B cell (primary cell): ENCODE data around the gene HEG1. TPM values are rescaled to one million over a fixed set of nuclear protein-coding genes. Genes with fewer than 3 reads are reported as not detected.

Experiments used
- ATAC-seq: fragments of 200-7000 bp; cut with Tn5 transposase; one replicate; pipeline ENCODE4 v1.10.0; 2021; ENCODE audit warnings: low read depth, mild to moderate bottlenecking, moderate number of reproducible peaks, moderate library complexity
- CTCF ChIA-PET: fragments of 350-600 bp; sonication (Branson Sonifier 250); formaldehyde crosslinking; loops from one replicate; lab custom pipeline; 2021; ENCODE audit warnings: antibody characterized with exemption, inconsistent platforms; lab: Charles Lee
- POLR2A ChIA-PET: fragments of 350-600 bp; sonication (Branson Sonifier 250); formaldehyde crosslinking; loops from one replicate; lab custom pipeline; 2021; ENCODE audit warnings: antibody characterized with exemption; lab: Charles Lee
- DNase-seq: peaks from one replicate; pipeline ENCODE4 v3.0.0; 2013
- H2AFZ ChIP-seq: 2 replicates; pipeline ENCODE4 v1.6.1; 2012; ENCODE audit warnings: mild to moderate bottlenecking, low read depth, low read length; ENCODE audit not compliant: insufficient read depth, poor library complexity, severe bottlenecking
- H3K27ac ChIP-seq, 2 donors: 1 replicate in 1 of 2; 2 replicates in 1 of 2; pipeline ENCODE4 v1.5.1; 2012 to 2013; ENCODE audit warnings: low read length in 2 of 2, mild to moderate bottlenecking in 2 of 2, moderate library complexity in 1 of 2
- H3K27me3 ChIP-seq, 4 experiments: fragments of 200-600 bp in 1 of 4; sonication (generic) in 1 of 4; replicated peaks in 1 of 4; 1 replicate in 2 of 4; 2 replicates in 2 of 4; pipeline versions ENCODE4 v1.6.1 to v1.7.0; 2013 to 2016; ENCODE audit warnings: low read length in 3 of 4, mild to moderate bottlenecking in 2 of 4, mixed read lengths in 1 of 4, moderate library complexity in 1 of 4; ENCODE audit not compliant: insufficient read depth in 4 of 4, control insufficient read depth in 3 of 4; ENCODE audit errors: control extremely low read depth in 1 of 4
- H3K36me3 ChIP-seq, 2 experiments: replicated peaks in 1 of 2; 1 replicate in 1 of 2; 2 replicates in 1 of 2; pipeline versions ENCODE4 v1.6.1 to v1.7.1; 2013; ENCODE audit warnings: low read length in 1 of 2; ENCODE audit not compliant: insufficient read depth in 2 of 2, control insufficient read depth in 1 of 2; ENCODE audit errors: control extremely low read depth in 1 of 2, extremely low read depth in 1 of 2
- H3K4me1 ChIP-seq, 2 donors: fragments of 200-600 bp in 1 of 2; sonication (generic) in 1 of 2; 1 replicate in 1 of 2; 2 replicates in 1 of 2; pipeline versions ENCODE4 v1.5.1 to v1.6.1; 2013 to 2017; ENCODE audit warnings: low read length in 2 of 2; ENCODE audit not compliant: control insufficient read depth in 2 of 2, insufficient read depth in 2 of 2
- H3K4me2 ChIP-seq: replicated peaks from 2 replicates; pipeline ENCODE3; 2012; ENCODE audit warnings: mild to moderate bottlenecking, low read depth, low read length; ENCODE audit not compliant: poor library complexity, severe bottlenecking
- H3K4me3 ChIP-seq, 5 experiments: fragments of 200-600 bp in 1 of 5; sonication (generic) in 1 of 5; 1 replicate in 3 of 5; 2 replicates in 2 of 5; pipeline versions ENCODE4 v1.5.1 to v1.7.0; 2011 to 2016; ENCODE audit warnings: low read length in 4 of 5, mild to moderate bottlenecking in 4 of 5, low read depth in 2 of 5, control low read depth in 1 of 5, moderate library complexity in 1 of 5; ENCODE audit not compliant: insufficient read depth in 1 of 5; ENCODE audit errors: control extremely low read depth in 1 of 5, extremely low read depth in 1 of 5
- H3K79me2 ChIP-seq: fragments of 200-600 bp; sonication (generic); one replicate; pipeline ENCODE4 v1.6.0; 2016; ENCODE audit warnings: low read length; ENCODE audit not compliant: control insufficient read depth, insufficient read depth
- H3K9ac ChIP-seq: fragments of 200-600 bp; sonication (generic); 2 replicates; pipeline ENCODE4 v1.6.1; 2017; ENCODE audit warnings: mild to moderate bottlenecking, low read length, moderate library complexity
- H3K9me3 ChIP-seq, 3 donors: one replicate each; pipeline versions ENCODE4 v1.6.1 to v1.7.1; 2013; ENCODE audit warnings: low read length in 2 of 3; ENCODE audit not compliant: control insufficient read depth in 2 of 3, insufficient read depth in 1 of 3; ENCODE audit errors: control extremely low read depth in 1 of 3
- H4K20me1 ChIP-seq: 2 replicates; pipeline ENCODE4 v1.6.0; 2012; ENCODE audit warnings: mild to moderate bottlenecking, low read length; ENCODE audit not compliant: insufficient read depth, control insufficient read depth, poor library complexity, severe bottlenecking
- H3K27ac Mint-ChIP-seq: one replicate; pipeline ENCODE4 v1.8.0; 2021; ENCODE audit warnings: mixed read lengths
- H3K27me3 Mint-ChIP-seq: one replicate; pipeline ENCODE4 v1.8.0; 2021; ENCODE audit warnings: mixed read lengths
- H3K4me1 Mint-ChIP-seq: one replicate; pipeline ENCODE4 v1.8.0; 2021; ENCODE audit warnings: mixed read lengths
- H3K4me3 Mint-ChIP-seq: one replicate; pipeline ENCODE4 v1.8.0; 2021; ENCODE audit warnings: mixed read lengths
- H3K9me3 Mint-ChIP-seq: one replicate; pipeline ENCODE4 v1.8.0; 2022; ENCODE audit warnings: mixed read lengths; ENCODE audit not compliant: insufficient read depth
- CTCF ChIP-seq: fragments of 200-600 bp; IDR thresholded peaks from one replicate; pipeline ENCODE4 v1.8.0; 2022; ENCODE audit warnings: antibody characterized with exemption, mild to moderate bottlenecking
- EZH2 ChIP-seq: IDR thresholded peaks from 2 replicates; pipeline ENCODE4 v1.6.1; 2012; ENCODE audit warnings: borderline replicate concordance, low read depth, mild to moderate bottlenecking, moderate library complexity, low read length; ENCODE audit not compliant: insufficient read depth, poor library complexity, severe bottlenecking
- WGBS: methylation state at CpG from one replicate; pipeline ENCODE4 v1.1.5; 2013; ENCODE audit warnings: missing lambda C conversion rate; ENCODE audit not compliant: insufficient coverage; 5-methylcytosine and 5-hydroxymethylcytosine counted together
- intact Hi-C: fragments of 100-400 bp; cut with micrococcal nuclease; formaldehyde crosslinking; loops from one replicate; pipeline ENCODE4 v1.10.0; 2022
- polyA plus RNA-seq: library from polyadenylated mRNA; depleted of rRNA; stranded (reverse); fragments of >200 nt; gene quantifications from 2 replicates; pipeline ENCODE4 v1.2.3, GENCODE V29; 2012
- total RNA-seq, 2 donors: library from RNA; stranded (reverse); fragments of 120-200 nt in 1 of 2; gene quantifications; 1 replicate in 1 of 2; 2 replicates in 1 of 2; pipeline versions ENCODE4 v1.2.3 to v1.2.4, GENCODE V29; 2013 to 2022

HEG1 gene
- total and polyA plus RNA-seq, 2 donors (not counting 1 experiment from before 2014, with no cell fraction given): 5.1 to 9.2 TPM

GRCh38 chr3:125080077-125080476 is 24.3 kb upstream of the HEG1 start:
- H3K4me3 ChIP-seq: no peak overlapping the region
- peaks cover 6 to 10% of the 10 kb centered on the region in 2 donors for H3K4me1 ChIP-seq
- H3K79me2 ChIP-seq: no peaks in the 10 kb centered on the region
- POLR2A ChIA-PET: no interaction called here
- TF ChIP-seq EZH2 (no peak), CTCF (no peak)
- no peak overlapping the region for H3K27ac Mint-ChIP-seq
- peaks cover 13% of the 10 kb centered on the region for H3K4me1 Mint-ChIP-seq
- WGBS: 92% methylated on average over 1 of the region's 1 CpG
- H3K9ac ChIP-seq: no peak overlapping the region
- no peak overlapping the region for H2AFZ ChIP-seq
- DNase-seq (no peak), ATAC-seq (no peak)
- no peaks in the 10 kb centered on the region for H4K20me1 ChIP-seq
- no peak overlapping the region for H3K27ac ChIP-seq
- intact Hi-C loops: no loop called here
- H3K9me3 Mint-ChIP-seq: no peaks in the 10 kb centered on the region
- H3K9me3 ChIP-seq: no peaks in the 10 kb centered on the region
- H3K27me3 Mint-ChIP-seq: no peaks in the 10 kb centered on the region
- CTCF ChIA-PET: no interaction called here
- H3K27me3 ChIP-seq: no peaks in the 10 kb centered on the region
- H3K4me3 Mint-ChIP-seq: no peak overlapping the region
- no peaks in the 10 kb centered on the region for H3K36me3 ChIP-seq
- H3K4me2 ChIP-seq: no peak overlapping the region

GRCh38 chr3:125079675-125080045 is 23.9 kb upstream of the HEG1 start:
- Histone ChIP-seq H3K9ac (no peak overlapping the region), H2AFZ (no peak overlapping the region), H3K9me3 (no peaks in the 10 kb centered on the region), H3K79me2 (no peaks in the 10 kb centered on the region), H3K36me3 (no peaks in the 10 kb centered on the region), H3K4me3 (no peak overlapping the region), H3K27me3 (no peaks in the 10 kb centered on the region), H3K27ac (no peak overlapping the region), H3K4me1 (peaks cover 6 to 10% of the 10 kb centered on the region in 2 donors), H4K20me1 (no peaks in the 10 kb centered on the region), H3K4me2 (no peak overlapping the region)
- Mint-ChIP-seq H3K4me1 (peaks cover 13% of the 10 kb centered on the region), H3K27ac (no peak overlapping the region), H3K9me3 (no peaks in the 10 kb centered on the region), H3K27me3 (no peaks in the 10 kb centered on the region), H3K4me3 (no peak overlapping the region)
- CTCF ChIA-PET: no interaction called here
- intact Hi-C loops: no loop called here
- WGBS: 100% methylated on average over 1 of the region's 1 CpG
- POLR2A ChIA-PET: no interaction called here
- no peak for ATAC-seq
- no peak for DNase-seq
- TF ChIP-seq EZH2 (no peak), CTCF (no peak)
